GM12892 (cell line): ENCODE measurements around the gene NRXN3.

Experiments
- POLR2A ChIP-seq: IDR thresholded peaks from 2 replicates; pipeline ENCODE4 v1.6.1; 2011; ENCODE audit warnings: low read depth, low read length, control low read depth
- POLR2AphosphoS5 ChIP-seq: IDR thresholded peaks from 2 replicates; pipeline ENCODE4 v1.6.1; 2011; ENCODE audit warnings: low read depth, low read length, control low read depth
- TAF1 ChIP-seq: IDR thresholded peaks from 2 replicates; pipeline ENCODE4 v1.6.1; 2011; ENCODE audit warnings: low read depth, mild to moderate bottlenecking, control low read depth, low read length, borderline replicate concordance

- no peak for TF ChIP-seq POLR2AphosphoS5
- TF ChIP-seq POLR2A = no peak
- TF ChIP-seq TAF1 = no peak
Measured at GRCh38 chr14:78950649-78951048, 780.5 kb downstream of the NRXN3 start.
